DMS53 (cell line): ENCODE measurements around the gene PITPNC1.
A peak's percentile ranks its signal among the peaks of the same experiment; 100 is the strongest.
"Not testable (repeated sequence)": the region's sequence is repeated elsewhere in the genome, so short reads cannot be mapped to it uniquely, and the experiment has no call there.

ENCODE experiments used
- DNase-seq: peaks from one replicate; lab custom pipeline; 2025; lab: John Stamatoyannopoulos, UW

The PITPNC1 gene

DNA sequence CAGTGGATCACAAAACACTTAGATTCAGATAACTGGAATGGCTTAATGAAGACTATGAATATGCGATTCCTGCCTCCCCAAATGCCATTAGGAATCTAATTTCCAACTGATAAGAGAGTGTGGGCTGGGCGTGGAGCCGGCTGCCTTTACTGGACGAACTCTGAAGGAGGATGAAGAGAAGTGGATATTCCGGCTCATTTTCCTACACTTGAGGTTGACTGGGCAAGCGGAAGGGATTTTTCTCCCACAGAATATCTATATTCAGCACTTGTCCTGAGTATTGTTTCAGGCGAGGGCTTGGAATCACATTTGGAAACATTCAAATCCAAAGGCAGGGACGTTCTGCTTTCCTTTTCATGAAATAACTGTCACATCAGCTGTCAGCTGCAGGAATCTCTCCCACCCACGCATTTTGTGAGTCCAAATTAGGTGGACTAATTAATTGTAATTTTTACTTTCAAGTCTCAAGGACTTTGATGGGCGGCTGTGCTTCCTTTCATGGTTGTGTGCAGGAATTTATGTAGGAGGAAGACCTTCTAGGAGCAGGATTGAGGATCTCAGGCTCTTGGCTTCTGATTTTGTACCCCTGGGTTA is 138.5 kb downstream of the PITPNC1 start:
- DNase-seq, result no peak

DNA sequence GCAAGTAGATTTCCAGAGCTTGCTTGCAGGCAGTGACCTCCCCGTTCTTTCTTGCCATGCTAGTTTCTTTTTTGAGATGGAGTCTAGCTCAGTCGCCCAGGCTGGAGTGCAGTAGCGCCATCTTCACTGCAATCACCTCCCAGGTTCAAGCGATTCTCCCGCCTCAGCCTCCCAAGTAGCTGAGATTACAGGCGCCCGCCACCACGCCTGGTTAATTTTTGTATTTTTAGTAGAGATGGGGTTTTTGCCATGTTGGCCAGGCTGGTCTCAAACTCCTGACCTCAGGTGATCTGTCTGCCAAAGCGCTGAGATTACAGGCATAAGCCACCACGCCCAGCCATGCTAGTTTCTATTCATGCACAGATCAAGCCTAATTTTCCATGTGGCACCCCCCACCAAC is 139.5 kb downstream of the PITPNC1 start:
- DNase-seq, result not testable (repeated sequence)

GRCh38 chr17:67517325-67517724 is 140.2 kb downstream of the PITPNC1 start:
- peak; percentile 30 for DNase-seq

DNA sequence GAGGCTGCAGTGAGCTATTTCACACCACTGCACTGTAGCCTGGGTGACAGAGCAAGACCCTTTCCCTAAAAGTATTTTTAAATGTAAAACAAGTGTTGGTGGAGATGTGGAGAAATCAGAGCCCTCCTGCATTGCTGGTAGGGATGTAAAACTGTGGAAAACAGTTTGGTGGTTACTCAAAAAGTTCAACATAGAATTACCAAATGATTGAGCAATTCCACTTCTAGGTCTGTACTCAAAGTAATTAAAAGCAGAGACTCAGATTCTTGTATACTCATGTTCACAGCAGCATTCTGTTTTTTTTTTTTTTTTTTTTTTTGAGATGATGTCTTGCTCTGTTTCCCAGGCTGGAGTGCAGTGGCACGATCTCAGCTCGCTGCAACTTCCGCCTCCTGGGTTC is 141.8 kb downstream of the PITPNC1 start:
- DNase-seq, result no peak

- peak; percentile 57 for DNase-seq
These were observed 142.7 kb downstream of the PITPNC1 start for GRCh38 chr17:67519801-67520251.

DNA sequence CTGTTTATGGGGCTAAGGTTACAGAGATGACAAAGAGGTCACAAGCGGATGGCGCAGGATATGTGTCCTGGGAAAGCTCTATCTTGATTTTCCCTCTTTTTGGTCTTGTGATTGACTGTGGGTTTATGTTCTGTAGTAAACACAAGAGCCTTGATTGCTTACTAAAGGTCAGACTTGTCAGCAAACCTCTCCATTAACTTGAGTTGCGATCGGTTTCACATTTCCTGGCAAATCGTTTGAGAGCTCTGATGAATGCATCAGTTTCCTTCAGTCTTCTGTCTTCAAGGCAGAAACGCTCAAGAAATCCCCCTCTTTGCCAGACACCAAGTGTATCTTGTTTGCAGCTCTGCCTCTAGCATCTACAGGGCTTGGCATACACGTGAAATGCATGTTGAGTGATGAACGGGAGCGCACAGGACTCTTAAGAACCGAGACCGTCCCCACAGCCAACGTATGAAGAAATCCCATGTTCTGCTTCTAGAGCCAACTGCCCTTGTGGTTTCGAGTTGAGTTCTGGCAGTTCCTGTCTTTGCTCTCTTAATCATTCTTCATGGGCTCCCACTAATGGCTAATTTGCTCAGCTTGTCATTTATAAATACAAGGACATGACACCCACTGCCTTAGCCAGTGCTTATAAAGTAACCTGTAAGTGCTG is 143.3 kb downstream of the PITPNC1 start:
- peak; percentile 81 for DNase-seq

GRCh38 chr17:67520916-67521774 is 144.1 kb downstream of the PITPNC1 start:
- DNase-seq, result peak; percentile 96

DNA sequence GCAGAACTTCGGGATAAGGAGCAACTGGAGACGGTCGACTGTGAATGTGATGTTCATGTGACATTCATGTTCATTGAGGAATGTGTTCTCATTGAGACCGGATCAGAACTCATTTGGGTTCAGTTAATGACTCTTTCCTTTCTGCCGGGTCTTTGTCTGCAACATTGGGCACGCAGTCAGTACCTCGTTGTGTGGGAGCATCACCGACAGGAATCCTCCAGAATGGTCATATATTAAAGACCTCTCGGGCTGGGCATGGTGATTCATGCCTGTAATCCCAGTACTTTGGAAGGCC is 144.6 kb downstream of the PITPNC1 start:
- DNase-seq, result peak; percentile 86

DNA sequence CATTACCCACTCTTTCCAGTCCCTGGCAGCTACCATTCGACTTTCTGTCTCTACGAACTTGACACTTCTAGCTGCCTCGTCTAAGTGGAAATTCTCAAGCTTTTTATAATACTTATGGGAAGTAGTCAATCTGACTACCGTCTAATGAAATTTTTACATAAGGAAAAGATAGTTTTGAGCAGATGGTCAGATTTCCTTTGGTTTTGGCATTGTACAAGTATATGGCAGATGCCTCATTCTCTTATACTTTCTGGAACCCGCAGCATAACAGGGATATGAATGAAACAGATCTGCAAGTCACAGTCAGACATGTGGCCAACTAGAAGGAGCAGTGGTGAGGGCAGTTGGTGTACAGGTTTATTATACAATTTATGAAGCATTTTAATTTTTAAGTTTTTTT is 146.0 kb downstream of the PITPNC1 start:
- DNase-seq, result no peak

- peak; percentile 96 for DNase-seq
These were observed 148.4 kb downstream of the PITPNC1 start for GRCh38 chr17:67525239-67526135.

DNA sequence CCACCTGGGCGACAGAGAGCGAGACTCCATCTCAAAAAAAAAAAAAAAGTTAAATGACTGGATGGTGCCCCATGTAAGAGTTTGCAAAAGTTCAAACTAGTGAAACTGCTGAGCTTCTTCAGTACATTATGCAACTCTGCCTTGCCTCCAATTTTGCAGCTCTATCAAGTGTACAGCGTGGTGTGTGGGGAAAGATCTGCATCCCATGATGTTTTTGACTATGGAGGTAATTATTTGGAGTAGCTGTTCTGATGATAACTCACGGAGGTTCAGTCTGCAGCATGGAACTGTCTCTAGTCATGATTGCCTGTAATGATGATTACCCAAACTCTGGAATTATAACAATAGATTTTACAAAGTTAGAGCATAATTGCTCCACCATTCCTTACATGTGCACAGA is 149.6 kb downstream of the PITPNC1 start:
- DNase-seq, result peak; percentile 21

GRCh38 chr17:67528751-67529436 is 151.8 kb downstream of the PITPNC1 start:
- peak; percentile 99 for DNase-seq

DNA sequence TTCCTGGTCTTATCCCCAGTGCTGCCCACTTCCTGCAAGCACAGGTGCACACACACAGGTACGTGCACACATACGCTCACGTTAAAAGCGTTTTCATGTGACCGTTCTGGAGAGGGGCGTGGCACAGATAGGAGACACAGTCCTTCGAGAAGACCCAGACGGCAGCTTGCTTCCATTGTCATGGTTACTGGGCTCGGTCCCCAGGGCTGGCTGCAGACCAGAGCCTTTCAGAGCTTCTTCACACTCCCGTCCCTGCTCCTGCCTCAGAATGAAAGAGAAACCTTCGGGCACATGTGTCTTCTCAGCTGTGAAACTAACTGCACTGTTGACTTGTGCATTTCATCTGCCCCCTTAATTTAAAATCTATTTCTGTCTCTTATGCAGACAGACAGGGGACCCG is 154.2 kb downstream of the PITPNC1 start:
- DNase-seq, result peak; percentile 94

DNA sequence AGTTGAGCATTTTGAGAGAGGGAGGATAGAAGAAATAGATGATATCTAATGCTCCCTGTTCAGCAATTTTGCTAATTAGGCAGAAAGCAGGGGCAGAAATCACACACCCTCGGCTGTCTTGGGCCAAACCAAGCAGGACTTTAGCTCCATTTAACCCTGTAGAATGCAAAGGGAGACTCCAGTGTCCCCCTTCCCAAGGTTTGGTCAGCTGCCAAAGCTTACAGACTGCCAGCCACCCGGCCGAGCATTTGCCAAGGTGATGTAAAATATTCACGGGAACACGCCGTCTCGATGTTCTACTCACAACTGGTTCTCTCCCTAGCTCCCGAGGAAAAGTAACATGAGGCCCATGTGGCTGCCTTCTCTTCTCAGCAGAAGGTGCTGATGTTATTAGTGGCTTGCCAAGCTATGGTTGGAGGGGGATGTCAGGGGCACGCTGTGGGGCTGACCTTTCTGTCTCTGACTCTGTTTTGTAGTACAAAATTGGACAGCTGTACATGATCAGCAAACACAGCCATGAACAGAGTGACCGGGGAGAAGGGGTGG is 155.3 kb downstream of the PITPNC1 start:
- no peak for DNase-seq

DNA sequence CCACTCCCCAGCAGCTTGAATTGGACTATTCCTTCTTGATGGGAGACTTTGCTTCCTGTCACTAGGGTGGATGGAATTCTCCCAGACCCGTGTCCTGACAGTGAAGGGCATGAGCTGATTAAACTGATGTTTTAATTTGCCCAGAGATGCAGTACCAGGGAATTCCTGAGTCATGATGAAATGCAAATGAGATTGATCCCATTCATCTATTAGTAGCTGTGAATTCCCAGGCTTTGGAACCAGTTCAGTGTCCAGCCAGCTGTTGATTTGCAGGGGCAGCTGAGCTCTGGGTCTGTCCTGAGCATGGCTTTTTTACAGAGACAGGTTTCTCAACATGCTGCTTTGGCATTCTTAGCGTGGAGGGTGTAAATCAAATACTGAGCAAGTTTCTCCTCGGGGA is 157.9 kb downstream of the PITPNC1 start:
- DNase-seq, result no peak

GRCh38 chr17:67542219-67543114 is 165.4 kb downstream of the PITPNC1 start:
- no peak for DNase-seq

DNA sequence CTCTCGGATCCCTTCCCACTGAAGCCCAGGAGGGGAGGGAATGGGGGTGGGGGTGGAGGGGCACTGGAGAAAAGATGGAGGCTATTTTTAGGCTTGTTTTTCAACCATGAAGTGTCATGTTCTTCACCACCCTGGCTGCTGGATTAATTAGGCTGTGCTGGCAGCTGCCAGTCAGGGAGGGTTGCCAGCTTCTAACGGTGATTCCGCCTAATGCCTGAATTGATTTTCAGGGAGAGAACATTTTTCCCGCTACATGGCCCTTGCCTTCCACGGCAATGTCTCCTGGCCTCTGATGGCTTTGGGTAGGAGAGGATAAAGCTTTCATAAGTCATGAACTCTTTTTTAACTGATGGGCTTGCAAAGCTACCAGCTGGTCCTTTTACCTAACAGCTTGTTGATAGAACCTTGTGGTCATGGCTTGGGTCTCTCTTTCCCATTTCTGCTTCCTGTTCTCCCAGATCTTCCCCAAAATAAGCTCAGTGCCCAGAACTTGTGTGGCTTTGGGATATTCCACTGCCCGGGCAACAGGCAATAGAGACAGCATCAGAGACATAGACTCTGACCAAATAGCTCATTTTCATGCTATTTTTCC is 167.4 kb downstream of the PITPNC1 start:
- no peak for DNase-seq

- DNase-seq, result no peak
These were observed 169.8 kb downstream of the PITPNC1 start for GRCh38 chr17:67546578-67547527.

DNA sequence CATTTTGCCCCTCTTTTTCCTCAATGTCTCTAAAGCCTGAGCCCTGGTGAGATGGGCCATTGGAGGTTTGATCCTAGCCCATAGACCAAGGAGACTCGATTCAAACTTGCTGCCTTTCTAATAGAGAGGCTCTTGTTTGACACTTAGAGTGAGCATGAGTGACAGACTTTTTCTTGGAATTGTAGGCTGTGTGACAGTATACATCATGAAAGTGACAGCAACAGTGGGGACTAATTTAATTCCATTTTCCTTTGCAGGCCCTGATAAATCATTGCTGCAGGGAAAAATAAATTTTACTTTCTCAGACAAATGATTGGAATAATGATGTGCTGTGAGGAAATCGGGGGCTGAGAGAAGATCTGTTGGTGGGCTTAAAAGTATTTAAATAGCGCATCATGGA is 171.6 kb downstream of the PITPNC1 start:
- DNase-seq, result no peak
